ENCODE data around the gene TNIK. TPM values are rescaled to one million over a fixed set of nuclear protein-coding genes. Genes with fewer than 3 reads are reported as not detected.

Gene TNIK
- total and polyA plus RNA-seq, 2 of the 4 experiments (the other 2 are of a cell fraction) = 3.4 to 6.3 TPM

- dilution Hi-C loops (cut with HindIII; ENCODE audit: low sequenced_read_pairs, unreplicated experiment) = no loop called here
- Histone ChIP-seq H3K18ac (ENCODE audit: low read depth, low read length) (no peak overlapping the region), H3K56ac (ENCODE audit: extremely low read depth, insufficient read depth, low read length) (no peak overlapping the region), H3K9ac (ENCODE audit: low read depth, low read length) (no peak overlapping the region), H3K36me3 (ENCODE audit: control insufficient read depth, insufficient read depth, low read length) (no peaks in the 10 kb centered on the region), H2AK9ac (replicated peaks; ENCODE audit: low read depth, low read length, poor library complexity) (no peak overlapping the region), H3K23ac (ENCODE audit: low read depth, low read length) (no peak overlapping the region), H2BK120ac (ENCODE audit: low read depth, low read length) (no peak overlapping the region), H4K91ac (ENCODE audit: insufficient read depth, low read depth, low read length) (no peak overlapping the region), H2BK5ac (ENCODE audit: low read depth, low read length, poor library complexity, severe bottlenecking) (no peak overlapping the region), H3K14ac (replicated peaks; ENCODE audit: low read depth, low read length) (no peak overlapping the region), H3K4ac (ENCODE audit: low read depth, low read length) (no peak overlapping the region), H3K79me1 (ENCODE audit: low read depth in 1 of 2, low read length in 2 of 2) (no peaks in the 10 kb centered on the region), H3K4me3 (ENCODE audit: insufficient read depth, low read depth, low read length) (no peak overlapping the region), H2AFZ (replicated peaks; ENCODE audit: low read length, poor library complexity) (no peak overlapping the region), H4K5ac (ENCODE audit: low read depth, low read length) (no peak overlapping the region), H4K20me1 (ENCODE audit: insufficient read depth, low read length) (no peaks in the 10 kb centered on the region), H3K9me3 (ENCODE audit: control insufficient read depth, insufficient read depth, low read length) (0 out of 2 replicates have a peak, but pooled peaks cover 2% of the 10 kb centered on the region), H2BK20ac (ENCODE audit: low read depth, low read length) (no peak overlapping the region), H3K27me3 (ENCODE audit: control insufficient read depth, insufficient read depth, low read length) (no peaks in the 10 kb centered on the region; the same call in 1 of the 2 replicates), H2AK5ac (ENCODE audit: low read depth, low read length) (no peak overlapping the region), H3K27ac (ENCODE audit: insufficient read depth, low read length) (no peak overlapping the region), H3K4me1 (ENCODE audit: control insufficient read depth, insufficient read depth, low read length) (peaks cover 2% of the 10 kb centered on the region; the same call in 1 of the 2 replicates), H3K4me2 (ENCODE audit: low read depth, low read length) (no peak overlapping the region), H3K9me1 (ENCODE audit: insufficient read depth, low read length) (no peaks in the 10 kb centered on the region), H4K8ac (ENCODE audit: low read depth in 2 of 2, low read length in 2 of 2) (no peak overlapping the region), H2BK15ac (ENCODE audit: low read depth, low read length) (no peak overlapping the region)
- in situ Hi-C loops (cut with MboI; ENCODE audit: low sequenced_read_pairs) = no loop called here
- ChIA-PET CTCF (interaction anchor here (0.6 kb wide), 1 partner anchor 442 kb away, joined by 3 read pairs; no protein-coding TSS in a partner anchor), POLR2A (ENCODE audit: unreplicated experiment) (interaction anchor here (0.7 kb wide), 1 partner anchor 65 kb away, joined by 4 read pairs; no protein-coding TSS in a partner anchor)
- no peak for DNase-seq
- BruUV-seq (replicated peaks) = no TSS peak
- TF ChIP-seq ELK1 (IDR thresholded peaks at IDR 0.05; ENCODE audit: borderline replicate concordance, low read depth, low read length) = no peak
- TF ChIP-seq NFE2L2 (IDR thresholded peaks at IDR 0.05; ENCODE audit: low read depth, low read length) = no peak
- no peak for TF ChIP-seq MAFK (IDR thresholded peaks at IDR 0.05; ENCODE audit: low read depth, low read length)
- TF ChIP-seq MAZ (IDR thresholded peaks at IDR 0.05; ENCODE audit: borderline replicate concordance, low read depth, low read length) = no peak
- no peak for TF ChIP-seq RFX5 (IDR thresholded peaks at IDR 0.05; ENCODE audit: low read depth, low read length)
- no peak for TF ChIP-seq CHD1 (IDR thresholded peaks at IDR 0.05; ENCODE audit: low read depth, low read length)
- TF ChIP-seq RAD21 (IDR thresholded peaks at IDR 0.05; ENCODE audit: low read length) = no peak
- no peak for TF ChIP-seq CEBPB (IDR thresholded peaks at IDR 0.05; ENCODE audit: low read depth, low read length)
- TF ChIP-seq USF2 (IDR thresholded peaks at IDR 0.05; ENCODE audit: low read depth, low read length) = no peak
- ATAC-seq (ENCODE audit: low read depth) = no peak
- 14% methylated on average over 1 of the region's 1 CpG; no CpG with 5 or more reads in 1 of the 2 experiments for WGBS, 2 experiments (ENCODE audit: extremely low coverage in 2 of 2, insufficient read length in 1 of 2)
- intact Hi-C loops (cut with micrococcal nuclease) = no loop called here
Measured at GRCh38 chr3:171268677-171269076, 191.5 kb downstream of the TNIK start.

All from IMR-90 (cell line).